ENCODE measurements around the gene TCEAL3. TPM values are rescaled to one million over a fixed set of nuclear protein-coding genes. Genes with fewer than 3 reads are reported as not detected.

TCEAL3 gene
- total and polyA plus RNA-seq, 10 of the 15 experiments (the other 5 are each of a cell fraction or from before 2014, with no cell fraction given): 0.98 to 19.0 (median 11.7) TPM

DNA sequence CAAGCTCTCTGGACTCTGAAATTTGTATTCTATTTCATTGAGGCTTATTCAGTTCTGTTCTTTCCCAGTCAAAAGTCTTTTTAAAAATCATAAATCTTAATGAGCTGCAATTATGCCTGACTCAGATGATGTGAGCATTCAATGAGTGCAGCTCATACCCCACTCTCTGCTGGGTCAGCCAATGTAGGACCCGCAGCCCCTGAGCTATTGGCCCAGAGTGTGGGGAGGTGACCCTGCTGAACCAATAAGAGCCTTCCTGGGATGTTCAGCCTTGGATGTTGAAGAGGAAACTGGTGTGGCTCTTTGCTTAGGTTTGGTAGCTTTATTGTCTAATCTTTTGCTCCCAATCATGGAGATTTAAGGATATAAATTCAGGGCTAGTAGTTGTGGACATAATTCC, 34.6 kb upstream of the TCEAL3 start (continued):
- no peak for TF ChIP-seq PRDM15 (CRISPR knock-in tag; IDR thresholded peaks at IDR 0.05)

DNA sequence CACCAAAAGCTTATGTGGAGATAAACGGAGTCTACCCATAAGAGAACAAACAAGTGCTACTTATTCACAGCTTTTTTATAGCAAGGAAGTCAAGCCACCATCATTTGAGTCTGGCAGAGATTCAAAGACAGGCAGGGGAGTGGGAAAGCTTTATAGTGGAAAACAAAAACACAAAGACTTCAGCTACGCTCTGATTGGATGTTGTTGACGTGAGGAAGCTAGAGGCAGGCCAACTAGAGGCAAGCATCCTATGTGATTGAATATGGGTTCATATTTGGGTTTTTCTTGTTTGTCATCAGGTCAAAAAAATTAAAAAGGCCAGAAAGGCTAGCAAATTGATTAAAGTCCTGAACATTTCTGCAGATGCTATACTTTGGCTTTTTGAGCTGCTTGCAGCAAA, 23.2 kb upstream of the TCEAL3 start:
- DNase-seq (ENCODE audit: low read depth, low spot score): no peak
- no peak overlapping the region for H3K9ac ChIP-seq (ENCODE audit: control insufficient read depth, insufficient read depth, low read length)
- H4K20me1 ChIP-seq (ENCODE audit: control insufficient read depth, insufficient read depth): no peaks in the 10 kb centered on the region
- ChIA-PET CTCF (no interaction called here), POLR2A (no interaction called here), SMC1A (ENCODE audit: uncharacterized antibody, unreplicated experiment) (interaction anchor here (0.6 kb wide), 1 partner anchor 351 kb away, joined by 3 read pairs; no protein-coding TSS in a partner anchor), RAD21 (ENCODE audit: unreplicated experiment) (no interaction called here)
- in situ Hi-C loops (cut with MboI): no loop called here
- no peaks in the 10 kb centered on the region for H3K36me3 ChIP-seq (ENCODE audit: control insufficient read depth in 2 of 2, insufficient read depth in 2 of 2, low read length in 1 of 2)
- 73% methylated on average over 3 of the region's 3 CpGs for WGBS (ENCODE audit: insufficient coverage, insufficient replicate concordance, low lambda C conversion rate, missing lambda C conversion rate)
- H3K4me1 ChIP-seq (ENCODE audit: control insufficient read depth, insufficient read depth, low read length): no peaks in the 10 kb centered on the region
- H2AFZ ChIP-seq (ENCODE audit: control insufficient read depth, low read depth, low read length): no peak overlapping the region
- no peak for TF ChIP-seq YBX1 (IDR thresholded peaks at IDR 0.05)
- TF ChIP-seq ESRRA (IDR thresholded peaks at IDR 0.05; ENCODE audit: low read length): no peak
- TF ChIP-seq ZNF622 (IDR thresholded peaks at IDR 0.05): no peak
- no peak for TF ChIP-seq CHD4 (IDR thresholded peaks at IDR 0.05)
- TF ChIP-seq PAX5 (IDR thresholded peaks at IDR 0.05; ENCODE audit: borderline replicate concordance, low read depth, low read length): no peak
- TF ChIP-seq JUNB (IDR thresholded peaks at IDR 0.05): no peak
- H3K27ac ChIP-seq (ENCODE audit: control insufficient read depth, insufficient read depth): no peak overlapping the region
- intact Hi-C loops (cut with micrococcal nuclease; ENCODE audit: unreplicated experiment): no loop called here
- no peaks in the 10 kb centered on the region for H3K9me3 ChIP-seq (replicated peaks; ENCODE audit: control insufficient read depth, insufficient read depth, low read length)
- H3K79me2 ChIP-seq (ENCODE audit: control insufficient read depth, insufficient read depth, low read length): peaks cover 3% of the 10 kb centered on the region
- no peaks in the 10 kb centered on the region for H3K27me3 ChIP-seq (replicated peaks in 1 of 2; ENCODE audit: control insufficient read depth in 2 of 2, insufficient read depth in 2 of 2, low read length in 1 of 2)
- FAIRE-seq: no peak
- BruUV-seq (replicated peaks): no TSS peak
- H3K4me2 ChIP-seq (ENCODE audit: control insufficient read depth, insufficient read depth): no peak overlapping the region
- no peak for ATAC-seq
- no peak overlapping the region for H3K4me3 ChIP-seq

Measured in GM12878 (cell line).